Thyroid gland (tissue), 4 donors: ENCODE measurements around the gene PIK3CD.

Source experiments
- POLR2A ChIP-seq, 2 donors: fragments of 450-650 bp; IDR thresholded peaks; one replicate each; pipeline ENCODE4 v1.6.1; 2017; ENCODE audit warnings: antibody characterized with exemption in 2 of 2, mild to moderate bottlenecking in 2 of 2, moderate library complexity in 1 of 2
- TF ChIP-seq, protein P1 (sequence below), 6 experiments: fragments of 200-600 bp in 3 of 6; fragments of 450-650 bp in 3 of 6; sonication (generic) in 3 of 6; IDR thresholded peaks; one replicate each; pipeline ENCODE4 v1.5.1; 2016 to 2019; ENCODE audit warnings: antibody characterized with exemption in 6 of 6, mild to moderate bottlenecking in 2 of 6, inconsistent platforms in 1 of 6, moderate library complexity in 1 of 6

DNA sequence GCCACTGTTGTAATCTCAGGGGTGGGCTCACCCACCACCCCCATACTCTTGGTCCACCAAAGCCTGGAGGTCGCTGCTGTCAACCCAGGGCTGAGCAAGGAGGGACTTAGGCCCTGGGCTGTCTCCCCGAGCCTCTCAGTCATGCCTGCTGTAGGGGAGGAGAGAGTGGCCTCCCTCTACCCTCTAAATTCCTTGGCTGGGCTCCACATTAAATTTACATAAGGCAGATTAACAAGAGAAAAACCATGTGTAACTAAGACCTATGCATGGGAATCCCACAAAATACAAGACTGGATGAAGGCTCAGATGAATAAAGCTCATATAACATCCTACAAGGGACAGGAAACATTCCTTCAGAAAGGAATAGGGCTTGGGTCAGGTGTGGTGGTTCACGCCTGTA, 1.8 kb upstream of the PIK3CD start:
- TF ChIP-seq POLR2A (IDR thresholded peaks at IDR 0.05): no peak
- TF ChIP-seq, protein P1, sequence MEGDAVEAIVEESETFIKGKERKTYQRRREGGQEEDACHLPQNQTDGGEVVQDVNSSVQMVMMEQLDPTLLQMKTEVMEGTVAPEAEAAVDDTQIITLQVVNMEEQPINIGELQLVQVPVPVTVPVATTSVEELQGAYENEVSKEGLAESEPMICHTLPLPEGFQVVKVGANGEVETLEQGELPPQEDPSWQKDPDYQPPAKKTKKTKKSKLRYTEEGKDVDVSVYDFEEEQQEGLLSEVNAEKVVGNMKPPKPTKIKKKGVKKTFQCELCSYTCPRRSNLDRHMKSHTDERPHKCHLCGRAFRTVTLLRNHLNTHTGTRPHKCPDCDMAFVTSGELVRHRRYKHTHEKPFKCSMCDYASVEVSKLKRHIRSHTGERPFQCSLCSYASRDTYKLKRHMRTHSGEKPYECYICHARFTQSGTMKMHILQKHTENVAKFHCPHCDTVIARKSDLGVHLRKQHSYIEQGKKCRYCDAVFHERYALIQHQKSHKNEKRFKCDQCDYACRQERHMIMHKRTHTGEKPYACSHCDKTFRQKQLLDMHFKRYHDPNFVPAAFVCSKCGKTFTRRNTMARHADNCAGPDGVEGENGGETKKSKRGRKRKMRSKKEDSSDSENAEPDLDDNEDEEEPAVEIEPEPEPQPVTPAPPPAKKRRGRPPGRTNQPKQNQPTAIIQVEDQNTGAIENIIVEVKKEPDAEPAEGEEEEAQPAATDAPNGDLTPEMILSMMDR (IDR thresholded peaks at IDR 0.05): no peak
